ENCODE results near the gene SLC13A1.
A peak's percentile ranks its signal among the peaks of the same experiment; 100 is the strongest.

The SLC13A1 gene, protein sequence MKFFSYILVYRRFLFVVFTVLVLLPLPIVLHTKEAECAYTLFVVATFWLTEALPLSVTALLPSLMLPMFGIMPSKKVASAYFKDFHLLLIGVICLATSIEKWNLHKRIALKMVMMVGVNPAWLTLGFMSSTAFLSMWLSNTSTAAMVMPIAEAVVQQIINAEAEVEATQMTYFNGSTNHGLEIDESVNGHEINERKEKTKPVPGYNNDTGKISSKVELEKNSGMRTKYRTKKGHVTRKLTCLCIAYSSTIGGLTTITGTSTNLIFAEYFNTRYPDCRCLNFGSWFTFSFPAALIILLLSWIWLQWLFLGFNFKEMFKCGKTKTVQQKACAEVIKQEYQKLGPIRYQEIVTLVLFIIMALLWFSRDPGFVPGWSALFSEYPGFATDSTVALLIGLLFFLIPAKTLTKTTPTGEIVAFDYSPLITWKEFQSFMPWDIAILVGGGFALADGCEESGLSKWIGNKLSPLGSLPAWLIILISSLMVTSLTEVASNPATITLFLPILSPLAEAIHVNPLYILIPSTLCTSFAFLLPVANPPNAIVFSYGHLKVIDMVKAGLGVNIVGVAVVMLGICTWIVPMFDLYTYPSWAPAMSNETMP

DNA sequence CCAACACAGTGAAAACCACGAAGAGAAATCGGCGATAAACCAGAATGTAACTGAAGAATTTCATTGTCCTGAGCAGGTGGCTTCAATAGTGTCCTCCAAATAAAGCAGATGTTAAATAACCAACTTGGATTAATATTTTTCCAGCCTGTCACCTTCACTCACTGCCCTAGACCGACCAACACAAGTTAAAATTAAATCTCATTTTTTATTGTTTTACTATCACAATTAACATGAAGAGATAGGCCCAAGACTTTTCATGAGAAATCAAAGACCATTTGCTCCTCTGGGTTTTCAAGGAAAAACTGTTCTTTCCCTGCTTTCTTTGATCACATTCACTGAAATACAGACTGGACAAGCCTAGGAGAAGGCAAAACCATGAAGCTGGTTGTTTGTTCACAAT is at the start of gene SLC13A1:
SLC13A1 (minus strand) TSS at position 87 of the 400 bp plus-strand sequence; CDS start at position 64, 23 bp downstream.
- H3K4me3 ChIP-seq (ENCODE audit: low read depth, low read length), result no peak within 1 kb of the TSS
- DNase-seq (ENCODE audit: low read depth), result no peak
- TF ChIP-seq, protein P1, sequence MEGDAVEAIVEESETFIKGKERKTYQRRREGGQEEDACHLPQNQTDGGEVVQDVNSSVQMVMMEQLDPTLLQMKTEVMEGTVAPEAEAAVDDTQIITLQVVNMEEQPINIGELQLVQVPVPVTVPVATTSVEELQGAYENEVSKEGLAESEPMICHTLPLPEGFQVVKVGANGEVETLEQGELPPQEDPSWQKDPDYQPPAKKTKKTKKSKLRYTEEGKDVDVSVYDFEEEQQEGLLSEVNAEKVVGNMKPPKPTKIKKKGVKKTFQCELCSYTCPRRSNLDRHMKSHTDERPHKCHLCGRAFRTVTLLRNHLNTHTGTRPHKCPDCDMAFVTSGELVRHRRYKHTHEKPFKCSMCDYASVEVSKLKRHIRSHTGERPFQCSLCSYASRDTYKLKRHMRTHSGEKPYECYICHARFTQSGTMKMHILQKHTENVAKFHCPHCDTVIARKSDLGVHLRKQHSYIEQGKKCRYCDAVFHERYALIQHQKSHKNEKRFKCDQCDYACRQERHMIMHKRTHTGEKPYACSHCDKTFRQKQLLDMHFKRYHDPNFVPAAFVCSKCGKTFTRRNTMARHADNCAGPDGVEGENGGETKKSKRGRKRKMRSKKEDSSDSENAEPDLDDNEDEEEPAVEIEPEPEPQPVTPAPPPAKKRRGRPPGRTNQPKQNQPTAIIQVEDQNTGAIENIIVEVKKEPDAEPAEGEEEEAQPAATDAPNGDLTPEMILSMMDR (conservative IDR thresholded peaks at IDR 0.05; ENCODE audit: low read depth, low read length), result no peak

DNA sequence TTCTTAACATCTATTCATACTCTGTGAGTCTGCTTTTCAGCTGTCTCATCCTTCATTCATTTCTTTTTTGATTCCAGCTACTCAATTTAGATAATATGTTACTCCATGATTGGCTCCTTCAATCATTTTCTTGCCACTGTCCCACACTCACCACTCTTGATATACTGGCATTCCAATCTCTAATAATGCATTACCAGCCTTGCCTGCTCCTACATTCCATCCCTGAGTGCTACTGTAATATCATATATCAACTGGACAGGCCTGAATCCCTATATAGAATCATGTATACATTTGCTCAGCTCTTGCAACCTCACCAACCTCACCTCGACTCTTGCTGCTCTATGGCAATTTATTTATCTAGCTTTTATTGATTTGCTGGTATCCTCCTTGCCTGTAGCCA is 45.0 kb upstream of the SLC13A1 start:
- H3K4me3 ChIP-seq (ENCODE audit: low read depth, low read length), result no peak overlapping the region
- no peak for DNase-seq (ENCODE audit: low read depth)
- TF ChIP-seq, protein P1 (conservative IDR thresholded peaks at IDR 0.05; ENCODE audit: low read depth, low read length), result no peak

DNA sequence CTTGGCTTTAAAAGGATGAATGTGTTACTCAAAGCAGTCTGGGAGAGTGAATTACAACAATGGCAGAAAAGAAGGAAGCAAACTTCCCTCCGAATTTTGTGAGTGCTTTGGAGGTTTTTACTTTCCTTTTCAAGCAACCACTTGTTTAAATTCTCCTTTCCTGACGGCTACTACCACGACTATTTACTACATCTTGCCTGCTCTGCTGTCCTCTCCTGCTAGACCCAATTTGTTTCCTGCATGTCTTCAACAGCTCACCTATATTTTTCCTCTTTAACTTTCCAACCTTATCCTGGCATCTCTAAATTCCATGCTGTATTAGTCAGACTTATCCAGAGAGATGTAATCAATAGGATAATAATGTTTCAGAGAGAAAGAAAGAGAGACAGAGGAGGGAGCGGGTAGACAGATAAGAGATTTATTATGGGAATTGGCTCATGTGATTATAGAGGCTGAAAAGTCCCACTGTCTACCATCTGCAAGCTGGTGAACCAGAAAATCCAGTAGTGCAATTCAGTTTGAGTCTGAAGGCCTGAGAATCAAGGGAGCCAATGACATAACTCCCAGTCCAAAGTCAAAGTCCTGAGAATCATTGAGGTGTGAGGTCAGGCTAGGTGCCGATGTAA is 42.8 kb upstream of the SLC13A1 start:
- DNase-seq (ENCODE audit: low read depth), result no peak
- no peak overlapping the region for H3K4me3 ChIP-seq (ENCODE audit: low read depth, low read length)
- TF ChIP-seq, protein P1 (conservative IDR thresholded peaks at IDR 0.05; ENCODE audit: low read depth, low read length), result no peak

DNA sequence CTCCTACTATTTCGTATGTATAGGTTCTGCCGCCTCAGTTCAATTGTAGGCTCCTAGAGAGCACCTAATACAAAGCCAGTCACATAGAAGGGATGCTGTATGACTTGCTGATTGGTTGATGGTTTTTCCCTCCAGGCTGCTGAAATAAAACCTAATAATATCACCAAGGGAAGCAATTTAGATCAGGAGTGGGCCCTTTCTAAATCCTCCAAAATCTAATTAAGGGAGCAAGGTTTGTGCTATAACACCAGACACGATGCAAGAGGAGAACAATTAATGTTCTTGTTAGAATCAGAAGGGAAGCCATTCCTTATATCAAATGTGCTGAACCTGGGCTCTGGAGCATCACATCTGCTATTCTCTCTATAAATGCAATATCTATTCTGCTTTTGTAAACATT is 42.0 kb upstream of the SLC13A1 start:
- DNase-seq (ENCODE audit: low read depth), result no peak
- TF ChIP-seq, protein P1 (conservative IDR thresholded peaks at IDR 0.05; ENCODE audit: low read depth, low read length), result no peak
- no peak overlapping the region for H3K4me3 ChIP-seq (ENCODE audit: low read depth, low read length)

DNA sequence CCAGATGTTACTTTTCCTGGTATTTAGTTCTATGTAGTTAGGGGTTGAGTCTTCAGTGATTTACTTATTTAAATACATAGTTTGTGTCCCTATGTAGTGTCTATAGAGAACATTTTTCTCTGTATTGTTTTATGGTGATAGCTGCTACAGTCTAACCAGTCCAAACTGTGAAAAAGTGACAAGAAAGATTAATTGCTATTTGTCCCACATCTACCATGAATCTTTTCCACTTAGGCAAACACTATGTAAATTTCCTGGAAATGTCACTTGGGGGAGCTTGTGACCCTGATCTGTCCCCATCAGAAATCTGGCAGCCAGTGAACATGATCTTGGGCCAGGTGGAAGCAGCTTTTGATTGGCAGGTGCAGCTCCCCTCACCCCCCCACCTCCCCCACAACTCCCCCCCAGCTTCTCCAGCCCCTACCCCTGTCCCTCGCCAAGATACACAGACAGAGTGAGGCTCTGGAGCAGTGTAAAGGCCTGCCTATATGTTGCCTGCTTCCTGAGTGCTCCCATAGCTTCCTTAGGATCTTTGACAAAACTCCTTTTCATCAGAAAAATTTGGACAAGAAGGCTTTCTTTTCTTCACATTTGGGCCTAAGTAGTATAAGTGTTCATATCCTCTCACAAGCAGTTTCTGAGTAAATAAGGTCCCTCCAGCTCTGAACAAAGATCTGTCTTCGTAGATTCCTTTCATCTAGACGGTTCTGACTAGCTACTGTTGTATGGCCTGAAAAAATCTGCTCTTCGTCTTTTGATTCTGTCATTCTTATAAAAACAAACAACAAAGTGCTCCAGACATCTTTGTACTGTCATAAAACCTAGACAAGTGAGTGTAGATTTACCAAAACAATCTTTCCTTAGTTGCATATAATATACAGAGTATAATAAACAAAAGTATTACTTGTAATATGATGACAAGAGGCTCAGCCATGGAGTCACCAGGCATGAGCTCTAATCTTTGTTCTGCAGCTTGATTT is 31.5 kb upstream of the SLC13A1 start:
- peak; percentile 22 for DNase-seq (ENCODE audit: low read depth)
- TF ChIP-seq, protein P1 (conservative IDR thresholded peaks at IDR 0.05; ENCODE audit: low read depth, low read length), result no peak
- H3K4me3 ChIP-seq (ENCODE audit: low read depth, low read length), result no peak overlapping the region

DNA sequence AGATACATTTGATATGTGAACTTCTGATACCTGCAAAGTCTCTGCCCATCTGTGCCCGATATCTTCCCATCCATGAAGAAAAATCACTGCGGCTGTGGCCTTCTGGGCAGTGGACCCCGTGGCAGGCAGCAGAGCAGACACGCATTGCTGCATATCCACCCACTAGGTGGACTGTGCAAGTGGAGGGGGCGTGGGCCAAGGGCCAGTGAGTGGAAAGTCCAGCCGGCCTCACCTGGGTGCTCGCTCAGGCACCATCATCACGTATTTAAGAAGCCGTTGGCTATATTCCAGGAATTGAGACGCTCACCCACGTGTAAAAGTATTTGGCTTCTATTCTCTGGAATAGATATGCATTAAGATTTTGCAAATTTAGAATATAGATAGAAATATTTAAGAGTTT is 30.8 kb upstream of the SLC13A1 start:
- H3K4me3 ChIP-seq (ENCODE audit: low read depth, low read length), result no peak overlapping the region
- DNase-seq (ENCODE audit: low read depth), result no peak
- TF ChIP-seq, protein P1 (conservative IDR thresholded peaks at IDR 0.05; ENCODE audit: low read depth, low read length), result no peak

Measured in choroid plexus epithelial cell (primary cell).